ENCODE results near the gene CFAP61. TPM values are rescaled to one million over a fixed set of nuclear protein-coding genes. Genes with fewer than 3 reads are reported as not detected.

Gene CFAP61
- total RNA-seq, 5 donors from 2014 or later (not counting 1 experiment from before 2014, with no cell fraction given) = not detected

GRCh38 chr20:20386192-20386591, 333.9 kb downstream of the CFAP61 start:
- Mint-ChIP-seq H3K27me3 (peaks cover 0 to 6% of the 10 kb centered on the region in 2 donors), H3K4me3 (no peak overlapping the region), H3K9me3 (no peaks in the 10 kb centered on the region), H3K36me3 (peaks cover 4% of the 10 kb centered on the region), H3K4me1 (no peaks in the 10 kb centered on the region), H3K27ac (no peak overlapping the region)
- no peaks in the 10 kb centered on the region for H3K9me3 ChIP-seq
- ChIA-PET POLR2A (no interaction called here), CTCF (no interaction called here)
- H3K4me3 ChIP-seq (ENCODE audit: control insufficient read depth in 1 of 2, extremely low read depth in 1 of 2, low read length in 1 of 2) = no peak overlapping the region
- H3K4me1 ChIP-seq (ENCODE audit: control insufficient read depth in 1 of 2, extremely low read depth in 1 of 2, insufficient read depth in 2 of 2, low read length in 2 of 2) = no peaks in the 10 kb centered on the region
- peaks cover 0 to 8% of the 10 kb centered on the region in 2 experiments for H3K27me3 ChIP-seq (replicated peaks in 1 of 2; ENCODE audit: control insufficient read depth in 2 of 2, extremely low read depth in 1 of 2, insufficient read depth in 2 of 2, low read length in 1 of 2)
- no peak overlapping the region for H3K27ac ChIP-seq (ENCODE audit: low read length)
- ATAC-seq (replicated peaks in 1 of 4) (no peak), DNase-seq (no peak)
- WGBS (ENCODE audit: insufficient coverage) = 63% methylated on average over 1 of the region's 9 CpGs
- peaks cover 0 to 2% of the 10 kb centered on the region in 2 donors for H3K36me3 ChIP-seq (ENCODE audit: control insufficient read depth in 2 of 2, extremely low read depth in 1 of 2, insufficient read depth in 1 of 2, low read length in 1 of 2)

GRCh38 chr20:20390393-20390792, 338.1 kb downstream of the CFAP61 start:
- no peak overlapping the region for H3K4me3 ChIP-seq (ENCODE audit: control insufficient read depth in 1 of 2, extremely low read depth in 1 of 2, low read length in 1 of 2)
- 95% methylated on average over 3 of the region's 9 CpGs for WGBS (ENCODE audit: insufficient coverage)
- CTCF ChIA-PET = no interaction called here
- H3K9me3 Mint-ChIP-seq = no peaks in the 10 kb centered on the region
- no peaks in the 10 kb centered on the region for H3K27me3 Mint-ChIP-seq
- DNase-seq (no peak), ATAC-seq (replicated peaks in 1 of 4) (no peak)
- H3K4me1 ChIP-seq (ENCODE audit: control insufficient read depth in 1 of 2, extremely low read depth in 1 of 2, insufficient read depth in 2 of 2, low read length in 2 of 2) = no peaks in the 10 kb centered on the region
- H3K27ac ChIP-seq (ENCODE audit: low read length) = no peak overlapping the region
- no peaks in the 10 kb centered on the region for H3K4me1 Mint-ChIP-seq
- H3K27me3 ChIP-seq (replicated peaks in 1 of 2; ENCODE audit: control insufficient read depth in 2 of 2, extremely low read depth in 1 of 2, insufficient read depth in 2 of 2, low read length in 1 of 2) = no peaks in the 10 kb centered on the region
- no peak overlapping the region for H3K4me3 Mint-ChIP-seq
- POLR2A ChIA-PET = no interaction called here
- H3K36me3 ChIP-seq (ENCODE audit: control insufficient read depth in 2 of 2, extremely low read depth in 1 of 2, insufficient read depth in 1 of 2, low read length in 1 of 2) = peaks cover 2 to 7% of the 10 kb centered on the region in 2 donors
- no peak overlapping the region for H3K27ac Mint-ChIP-seq
- H3K36me3 Mint-ChIP-seq = peaks cover 22% of the 10 kb centered on the region
- H3K9me3 ChIP-seq = no peaks in the 10 kb centered on the region

- H3K4me3 ChIP-seq (ENCODE audit: control insufficient read depth in 1 of 2, extremely low read depth in 1 of 2, low read length in 1 of 2) = no peak overlapping the region
- DNase-seq (no peak), ATAC-seq (replicated peaks in 1 of 4) (no peak)
- no peak overlapping the region for H3K4me3 Mint-ChIP-seq
- H3K36me3 Mint-ChIP-seq = peaks cover 22% of the 10 kb centered on the region
- peaks cover 7 to 8% of the 10 kb centered on the region in 2 donors for H3K36me3 ChIP-seq (ENCODE audit: control insufficient read depth in 2 of 2, extremely low read depth in 1 of 2, insufficient read depth in 1 of 2, low read length in 1 of 2)
- ChIA-PET CTCF (no interaction called here), POLR2A (no interaction called here)
- H3K27ac Mint-ChIP-seq = no peak overlapping the region
- 73% methylated on average over 3 of the region's 4 CpGs for whole genome bisulfite sequencing (ENCODE audit: insufficient coverage)
- H3K9me3 ChIP-seq = no peaks in the 10 kb centered on the region
- H3K27me3 ChIP-seq (replicated peaks in 1 of 2; ENCODE audit: control insufficient read depth in 2 of 2, extremely low read depth in 1 of 2, insufficient read depth in 2 of 2, low read length in 1 of 2) = no peaks in the 10 kb centered on the region
- no peaks in the 10 kb centered on the region for H3K4me1 ChIP-seq (ENCODE audit: control insufficient read depth in 1 of 2, extremely low read depth in 1 of 2, insufficient read depth in 2 of 2, low read length in 2 of 2)
- no peaks in the 10 kb centered on the region for H3K27me3 Mint-ChIP-seq
- no peaks in the 10 kb centered on the region for H3K9me3 Mint-ChIP-seq
- H3K27ac ChIP-seq (ENCODE audit: low read length) = no peak overlapping the region
- no peaks in the 10 kb centered on the region for H3K4me1 Mint-ChIP-seq
Measured at GRCh38 chr20:20391115-20391514, 338.8 kb downstream of the CFAP61 start.

- no peak overlapping the region for H3K27ac Mint-ChIP-seq
- peaks cover 24% of the 10 kb centered on the region for H3K36me3 Mint-ChIP-seq
- ChIA-PET CTCF (no interaction called here), POLR2A (no interaction called here)
- no peaks in the 10 kb centered on the region for H3K9me3 Mint-ChIP-seq
- H3K9me3 ChIP-seq = no peaks in the 10 kb centered on the region
- no peak for DNase-seq
- H3K4me1 ChIP-seq (ENCODE audit: control insufficient read depth in 1 of 2, extremely low read depth in 1 of 2, insufficient read depth in 2 of 2, low read length in 2 of 2) = no peaks in the 10 kb centered on the region
- H3K27me3 Mint-ChIP-seq = no peaks in the 10 kb centered on the region
- H3K27me3 ChIP-seq (replicated peaks in 1 of 2; ENCODE audit: control insufficient read depth in 2 of 2, extremely low read depth in 1 of 2, insufficient read depth in 2 of 2, low read length in 1 of 2) = no peaks in the 10 kb centered on the region
- no peak overlapping the region for H3K4me3 Mint-ChIP-seq
- no peak overlapping the region for H3K4me3 ChIP-seq (ENCODE audit: control insufficient read depth in 1 of 2, extremely low read depth in 1 of 2, low read length in 1 of 2)
- no peak overlapping the region for H3K27ac ChIP-seq (ENCODE audit: low read length)
- H3K4me1 Mint-ChIP-seq = no peaks in the 10 kb centered on the region
- H3K36me3 ChIP-seq (ENCODE audit: control insufficient read depth in 2 of 2, extremely low read depth in 1 of 2, insufficient read depth in 1 of 2, low read length in 1 of 2) = peaks cover 7 to 8% of the 10 kb centered on the region in 2 donors
- ATAC-seq (replicated peaks in 1 of 4) = no peak
- over 99% methylated on average over 10 of the region's 13 CpGs for WGBS (ENCODE audit: insufficient coverage)
Measured at GRCh38 chr20:20391766-20392165, 339.4 kb downstream of the CFAP61 start.

GRCh38 chr20:20393207-20394120, 341.1 kb downstream of the CFAP61 start:
- 88% methylated on average over 7 of the region's 20 CpGs for WGBS (ENCODE audit: insufficient coverage)
- H3K4me1 ChIP-seq (ENCODE audit: control insufficient read depth in 1 of 2, extremely low read depth in 1 of 2, insufficient read depth in 2 of 2, low read length in 2 of 2) = no peaks in the 10 kb centered on the region
- H3K36me3 ChIP-seq (ENCODE audit: control insufficient read depth in 2 of 2, extremely low read depth in 1 of 2, insufficient read depth in 1 of 2, low read length in 1 of 2) = peaks cover 8 to 9% of the 10 kb centered on the region in 2 donors
- POLR2A ChIA-PET = no interaction called here
- Mint-ChIP-seq H3K27me3 (no peaks in the 10 kb centered on the region), H3K4me3 (no peak overlapping the region), H3K36me3 (peaks cover 25% of the 10 kb centered on the region), H3K27ac (no peak overlapping the region), H3K9me3 (no peaks in the 10 kb centered on the region), H3K4me1 (no peaks in the 10 kb centered on the region)
- H3K27ac ChIP-seq (ENCODE audit: low read length) = no peak overlapping the region
- no peaks in the 10 kb centered on the region for H3K9me3 ChIP-seq
- H3K27me3 ChIP-seq (replicated peaks in 1 of 2; ENCODE audit: control insufficient read depth in 2 of 2, extremely low read depth in 1 of 2, insufficient read depth in 2 of 2, low read length in 1 of 2) = no peaks in the 10 kb centered on the region
- ATAC-seq (replicated peaks in 1 of 4) (no peak), DNase-seq (no peak)
- CTCF ChIA-PET = no interaction called here
- H3K4me3 ChIP-seq (ENCODE audit: control insufficient read depth in 1 of 2, extremely low read depth in 1 of 2, low read length in 1 of 2) = no peak overlapping the region

GRCh38 chr20:20395087-20395486, 342.8 kb downstream of the CFAP61 start:
- DNase-seq (no peak), ATAC-seq (replicated peaks in 1 of 4) (no peak)
- Mint-ChIP-seq H3K36me3 (peaks cover 34% of the 10 kb centered on the region), H3K9me3 (no peaks in the 10 kb centered on the region), H3K27me3 (no peaks in the 10 kb centered on the region), H3K4me1 (no peaks in the 10 kb centered on the region), H3K4me3 (no peak overlapping the region), H3K27ac (no peak overlapping the region)
- Histone ChIP-seq H3K27ac (ENCODE audit: low read length) (no peak overlapping the region), H3K9me3 (no peaks in the 10 kb centered on the region), H3K36me3 (ENCODE audit: control insufficient read depth in 2 of 2, extremely low read depth in 1 of 2, insufficient read depth in 1 of 2, low read length in 1 of 2) (peaks cover 8 to 12% of the 10 kb centered on the region in 2 donors), H3K27me3 (replicated peaks in 1 of 2; ENCODE audit: control insufficient read depth in 2 of 2, extremely low read depth in 1 of 2, insufficient read depth in 2 of 2, low read length in 1 of 2) (no peaks in the 10 kb centered on the region), H3K4me3 (ENCODE audit: control insufficient read depth in 1 of 2, extremely low read depth in 1 of 2, low read length in 1 of 2) (no peak overlapping the region), H3K4me1 (ENCODE audit: control insufficient read depth in 1 of 2, extremely low read depth in 1 of 2, insufficient read depth in 2 of 2, low read length in 2 of 2) (no peaks in the 10 kb centered on the region)
- ChIA-PET POLR2A (no interaction called here), CTCF (no interaction called here)
- WGBS (ENCODE audit: insufficient coverage) = 85% methylated on average over 8 of the region's 12 CpGs

Measured in T-cell (primary cell).